Erythroblast (primary cell): ENCODE results near the gene PRR12.
"Not testable (repeated sequence)": the region's sequence is repeated elsewhere in the genome, so short reads cannot be mapped to it uniquely, and the experiment has no call there.

Experiments
- DNase-seq, 2 experiments: peaks; one replicate each; lab custom pipeline; 2025; lab: John Stamatoyannopoulos, UW
- GATA1 ChIP-seq: IDR thresholded peaks from 2 replicates; pipeline ENCODE4 v1.6.1; 2011; ENCODE audit warnings: low read depth, mild to moderate bottlenecking, control low read depth, low read length, moderate library complexity
- POLR2A ChIP-seq: IDR thresholded peaks from 2 replicates; pipeline ENCODE4 v1.6.1; 2011; ENCODE audit warnings: mild to moderate bottlenecking, low read length

The PRR12 gene

DNA sequence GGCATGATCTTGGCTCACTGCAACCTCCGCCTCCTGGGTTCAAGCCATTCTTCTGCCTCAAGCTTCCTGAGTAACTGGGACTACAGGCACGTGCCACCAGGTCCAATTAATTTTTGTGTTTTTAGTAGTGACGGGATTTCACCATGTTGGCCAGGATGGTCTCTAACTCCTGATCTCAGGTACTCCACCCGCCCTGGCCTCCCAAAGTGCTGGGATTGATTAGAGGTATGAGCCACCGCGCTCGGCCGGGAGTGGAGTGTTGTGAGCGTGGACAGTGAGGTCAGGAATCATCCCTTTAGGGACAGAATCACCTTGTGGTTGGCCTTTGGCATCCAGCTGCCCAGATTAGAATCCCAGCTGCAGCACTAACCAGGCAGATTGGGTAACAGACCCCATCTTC is 38.7 kb downstream of the PRR12 start:
- no peak for TF ChIP-seq POLR2A
- TF ChIP-seq GATA1: no peak
- no peak for DNase-seq

DNA sequence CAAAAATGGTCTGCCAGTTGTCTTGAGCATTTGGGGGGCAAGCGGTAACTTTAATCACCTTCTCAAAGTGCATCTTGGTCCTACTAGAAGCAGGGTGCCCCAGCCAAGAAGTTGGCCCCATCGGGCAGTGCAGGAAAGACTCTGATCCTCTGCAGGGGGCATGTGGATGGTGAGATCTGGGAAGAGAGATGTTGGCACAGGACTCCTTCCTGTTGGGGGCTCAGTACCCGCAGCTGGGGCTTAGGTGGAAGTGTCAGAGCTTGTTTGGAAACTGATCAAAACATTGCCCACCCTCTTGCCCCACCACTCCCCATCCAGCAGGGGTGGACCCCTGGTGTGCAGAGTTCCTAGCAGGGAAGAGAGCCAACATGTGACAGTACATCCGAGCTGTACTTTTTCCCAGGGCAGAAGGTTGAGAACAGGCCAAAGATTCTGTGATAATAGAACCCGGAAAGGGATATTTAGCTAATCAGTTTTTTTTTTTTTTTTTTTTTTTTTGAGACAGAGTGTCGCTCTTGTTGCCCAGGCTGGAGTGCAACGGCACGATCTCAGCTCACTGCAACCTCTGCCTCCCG is 40.1 kb downstream of the PRR12 start:
- DNase-seq: no peak
- TF ChIP-seq POLR2A (no peak), GATA1 (no peak)

DNA sequence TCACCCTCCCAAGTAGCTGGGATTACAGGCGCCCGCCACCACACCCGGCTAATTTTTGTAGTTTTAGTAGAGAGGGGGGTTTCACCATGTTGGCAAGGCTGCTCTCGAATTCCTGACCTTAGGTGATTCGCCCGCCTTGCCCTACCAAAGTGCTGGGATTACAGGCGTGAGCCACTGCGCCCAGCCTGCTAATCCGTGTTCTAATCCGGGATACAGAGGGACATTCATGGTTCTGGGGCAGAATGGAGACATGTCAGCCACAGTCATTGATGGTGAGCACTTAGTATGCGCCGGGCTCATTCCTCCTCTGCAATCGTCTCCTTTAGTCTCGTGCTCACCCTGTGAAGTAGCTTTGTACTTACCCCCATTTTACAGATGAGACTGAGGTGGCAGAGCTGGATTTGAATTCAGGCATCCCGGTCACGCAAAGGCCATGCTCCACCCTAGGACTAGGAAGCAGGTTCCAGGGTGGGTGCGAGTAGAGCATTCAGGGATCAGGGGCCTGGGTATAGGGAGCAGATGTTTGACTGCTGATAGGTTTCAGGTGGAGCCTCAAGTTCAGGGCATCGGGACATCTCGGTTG is 40.7 kb downstream of the PRR12 start:
- TF ChIP-seq POLR2A (no peak), GATA1 (no peak)
- DNase-seq: no peak

DNA sequence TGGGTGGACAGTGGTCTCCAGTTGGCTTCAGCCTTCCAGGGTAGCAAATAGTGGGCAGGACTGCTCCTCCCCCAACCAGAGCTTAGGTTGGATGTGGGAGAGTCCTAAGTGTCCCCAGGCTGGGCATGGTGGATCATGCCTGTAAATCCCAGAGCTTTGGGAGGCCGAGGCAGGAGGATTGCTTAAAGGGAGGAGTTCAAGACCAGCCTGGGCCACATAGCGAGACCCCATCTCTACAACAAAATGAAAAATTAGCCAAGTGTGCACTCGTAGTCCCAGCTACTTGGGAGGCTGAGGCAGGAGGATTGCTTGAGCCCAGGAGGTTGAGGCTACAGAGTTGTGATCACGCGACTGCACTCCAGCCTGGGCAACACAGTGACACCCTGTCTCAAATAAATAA is 41.6 kb downstream of the PRR12 start:
- no peak for TF ChIP-seq POLR2A
- TF ChIP-seq GATA1: no peak
- no peak for DNase-seq

DNA sequence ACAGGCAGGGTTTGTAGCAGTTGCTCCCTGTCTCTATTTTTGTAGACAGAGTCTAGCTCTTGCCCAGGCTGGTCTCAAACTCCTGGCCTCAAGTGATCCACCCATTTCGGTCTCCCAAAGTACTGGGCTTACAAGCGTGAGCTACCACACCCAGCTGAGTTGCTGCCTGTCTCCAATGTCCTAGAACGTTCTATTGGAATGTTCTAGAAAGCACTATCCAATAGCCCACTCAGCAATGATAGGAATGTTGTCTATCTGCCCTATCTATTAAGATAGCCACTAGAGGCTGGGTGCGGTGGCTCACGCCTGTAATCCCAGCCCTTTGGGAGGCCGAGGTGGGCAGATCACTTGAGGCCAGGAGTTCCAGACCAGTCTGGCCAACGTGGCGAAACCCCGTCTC is 42.3 kb downstream of the PRR12 start:
- not testable (repeated sequence) for DNase-seq

DNA sequence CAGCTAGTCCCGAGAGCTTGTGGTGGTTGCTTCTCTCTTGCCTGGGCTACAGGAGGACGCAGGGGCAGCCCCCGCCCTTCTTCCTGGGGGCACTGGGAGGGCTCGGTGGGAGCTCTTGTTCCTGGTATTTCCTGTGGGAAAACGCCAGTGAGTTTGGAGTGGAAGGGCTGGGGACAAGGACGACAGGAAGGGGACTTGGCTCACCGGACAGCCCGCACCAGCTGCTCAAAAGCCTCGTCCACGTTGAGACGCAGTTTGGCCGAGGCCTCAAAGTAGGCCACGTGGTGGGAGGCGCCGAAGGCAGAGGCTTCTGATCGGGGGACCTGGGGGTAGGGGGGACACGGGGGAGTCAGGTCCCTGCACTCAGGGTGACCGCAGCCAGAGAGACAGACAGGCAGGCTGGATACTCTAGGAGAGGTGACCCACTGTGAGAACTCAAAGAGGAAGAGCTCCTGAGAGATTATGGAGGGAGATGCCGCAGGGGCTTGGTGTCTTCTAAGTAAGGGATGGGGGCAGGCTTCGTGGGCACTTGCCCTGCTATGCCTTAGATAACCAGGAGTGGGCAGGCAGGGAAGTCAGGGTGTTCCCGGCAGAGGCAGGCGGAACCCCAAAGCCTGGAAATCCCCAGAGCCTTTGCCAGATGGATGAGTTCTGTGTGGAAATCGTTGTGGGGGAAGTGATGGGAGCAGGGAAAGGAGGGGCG is 44.7 kb downstream of the PRR12 start:
- DNase-seq: no peak
- TF ChIP-seq POLR2A (no peak), GATA1 (no peak)

DNA sequence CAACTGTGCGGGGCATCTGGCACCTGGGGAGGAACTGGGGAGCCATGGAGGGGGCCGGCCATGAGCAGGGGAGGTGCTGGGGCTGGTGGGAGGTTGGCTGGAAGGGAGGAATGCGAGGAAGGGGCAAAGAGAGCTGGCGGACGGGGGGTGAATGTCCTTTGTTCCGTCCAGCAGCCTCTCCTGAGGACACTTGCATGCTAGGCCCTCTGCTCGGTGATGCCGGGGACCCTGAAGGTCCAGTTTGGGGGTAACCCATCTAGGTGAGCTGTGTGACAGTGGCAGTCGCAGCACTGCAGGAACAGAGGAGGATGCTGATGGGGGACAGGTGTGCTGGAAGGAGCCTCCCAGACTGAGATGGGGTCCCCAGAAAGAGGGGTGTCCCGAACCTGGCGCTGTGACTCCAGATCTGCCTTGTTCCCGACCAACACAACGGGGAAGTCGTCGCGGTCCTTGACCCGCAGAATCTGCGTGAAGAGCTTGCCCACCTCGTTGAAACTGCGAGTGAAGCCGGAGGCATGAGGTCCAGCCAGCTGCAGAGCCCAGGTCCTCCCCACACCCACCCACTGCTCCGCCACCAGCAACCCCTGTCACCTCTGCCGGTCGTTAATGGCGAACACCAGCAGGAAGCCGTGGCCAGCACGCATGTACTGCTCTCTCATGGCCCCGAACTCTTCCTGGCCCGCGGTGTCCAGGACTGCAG is 45.4 kb downstream of the PRR12 start:
- no peak for TF ChIP-seq GATA1
- no peak for TF ChIP-seq POLR2A
- no peak for DNase-seq

DNA sequence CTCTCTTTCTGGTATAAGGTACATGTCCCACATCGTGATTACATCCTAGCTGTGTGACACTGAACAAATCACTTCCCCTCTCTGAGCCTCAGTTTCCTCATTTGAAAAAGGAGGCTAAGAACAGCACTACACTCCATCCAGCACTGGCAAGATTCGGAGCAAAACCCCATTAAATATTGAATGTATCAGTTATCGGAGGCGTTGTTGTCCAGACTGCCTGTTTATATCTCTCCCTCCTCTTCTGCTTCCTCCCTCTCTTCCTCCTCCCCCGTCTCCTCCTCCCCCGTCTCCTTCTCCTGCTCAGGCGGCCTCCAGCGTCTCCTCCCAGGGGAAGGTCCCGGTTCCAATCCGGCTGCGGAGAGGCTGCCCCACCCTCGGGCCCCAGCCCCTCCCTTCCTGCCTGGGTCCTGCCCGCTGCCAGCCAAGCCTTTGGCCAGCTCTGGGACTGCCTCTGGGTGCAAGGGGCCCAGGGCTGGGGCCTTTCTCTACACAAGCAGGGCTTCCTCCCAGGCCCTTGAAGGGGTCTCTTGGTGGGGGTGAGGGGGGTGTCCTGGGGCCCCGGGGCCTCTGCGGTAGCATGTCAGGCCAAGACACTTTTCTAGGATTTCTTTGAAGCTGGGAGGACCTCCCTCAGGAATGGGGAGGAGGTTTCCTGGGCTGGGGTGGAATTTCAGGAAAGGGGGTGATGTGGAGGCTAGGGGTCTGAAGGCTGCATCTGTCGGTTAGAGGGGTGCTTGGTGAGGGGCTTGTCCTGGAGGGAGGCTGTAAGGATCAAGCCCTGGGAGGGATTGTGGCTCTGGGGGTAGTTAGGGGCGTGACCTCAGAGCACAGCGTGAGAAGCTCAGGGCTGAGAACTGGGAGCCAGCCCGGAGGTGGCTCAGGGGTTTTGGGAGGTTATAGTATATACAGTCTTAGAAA is 47.1 kb downstream of the PRR12 start:
- peak in 1 of 2 experiments; percentile 51 for DNase-seq
- TF ChIP-seq GATA1 (no peak), POLR2A (no peak)

DNA sequence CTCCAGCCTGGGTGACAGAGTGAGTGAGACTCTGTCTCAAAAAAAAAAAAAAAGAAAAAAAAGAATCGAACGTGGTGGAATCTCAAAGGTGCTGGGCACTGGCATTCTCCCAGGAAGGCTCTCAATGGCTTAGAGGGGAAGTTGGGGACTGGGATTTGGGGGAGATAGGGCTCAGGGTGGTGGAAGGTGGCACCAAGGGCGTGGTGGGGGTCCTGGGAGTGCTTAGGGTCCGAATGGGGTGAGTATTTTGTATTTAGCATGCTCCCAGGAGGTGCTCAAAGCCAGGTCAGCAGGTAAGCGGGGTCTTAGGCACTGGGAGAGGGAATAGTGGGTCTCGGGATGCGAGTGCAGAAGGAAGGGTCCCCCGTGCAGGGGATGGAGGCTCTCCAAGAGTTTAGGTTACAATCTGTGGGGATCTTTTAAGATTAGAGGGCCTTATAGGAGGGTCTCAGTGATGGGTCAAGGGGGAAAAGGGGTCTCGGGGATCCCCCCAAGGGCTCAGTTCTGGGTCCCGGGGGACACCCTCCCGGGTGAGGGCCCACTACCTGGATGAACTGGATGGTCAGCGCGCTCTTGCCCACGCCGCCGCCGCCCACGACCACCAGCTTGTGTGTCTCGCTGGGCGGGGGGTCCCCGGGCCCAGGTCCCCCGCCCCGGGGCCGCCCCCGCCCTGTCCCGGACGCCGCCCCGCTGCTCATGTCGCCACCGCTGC is 48.6 kb downstream of the PRR12 start:
- TF ChIP-seq GATA1 (no peak), POLR2A (no peak)
- no peak for DNase-seq

DNA sequence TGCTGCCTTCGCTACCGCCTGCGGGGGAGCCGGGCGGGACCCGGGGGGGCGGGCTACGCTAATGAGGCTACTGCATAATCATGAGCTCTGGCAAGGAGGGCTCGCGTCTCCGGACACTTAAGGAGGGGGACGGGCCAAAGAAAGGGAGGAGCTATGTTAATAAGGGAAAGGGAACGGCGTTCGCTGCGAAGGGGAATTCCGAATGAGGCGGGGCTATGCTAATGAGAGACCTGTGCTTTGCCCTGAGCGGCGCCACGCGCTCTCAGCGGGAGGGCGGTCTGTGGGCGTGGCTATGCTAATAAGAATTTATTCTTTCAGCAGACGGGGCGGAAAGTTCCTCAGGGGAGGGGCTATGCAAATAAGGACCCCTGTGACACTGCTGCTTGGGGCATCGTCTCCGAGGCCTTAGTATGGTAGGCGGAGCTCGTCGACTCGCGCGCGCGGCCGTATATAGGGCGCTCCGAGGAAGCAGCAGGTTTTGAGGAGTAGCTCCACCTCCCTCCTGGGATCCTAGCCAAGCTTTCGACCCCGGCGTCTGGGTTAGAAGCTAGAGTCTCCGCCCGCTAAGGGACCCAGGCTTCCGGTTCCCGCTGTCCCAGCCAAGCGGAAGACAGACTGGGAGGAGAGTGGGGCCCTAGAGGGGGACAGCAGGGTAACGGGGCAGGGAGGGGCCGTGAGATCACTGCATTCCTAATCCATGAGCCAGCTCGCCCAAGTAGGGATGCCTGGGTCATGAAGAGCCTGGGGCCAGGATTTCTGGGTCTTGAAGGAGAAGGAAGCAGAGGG is 49.3 kb downstream of the PRR12 start, which contains the start of gene RRAS:
Gene RRAS (minus strand): TSS at position 31 of the 786 bp plus-strand sequence. CDS start 45 bp downstream, outside the sequence.
- TF ChIP-seq GATA1 (no peak), POLR2A (peak; percentile 91)
- peak; percentile 100 for DNase-seq

DNA sequence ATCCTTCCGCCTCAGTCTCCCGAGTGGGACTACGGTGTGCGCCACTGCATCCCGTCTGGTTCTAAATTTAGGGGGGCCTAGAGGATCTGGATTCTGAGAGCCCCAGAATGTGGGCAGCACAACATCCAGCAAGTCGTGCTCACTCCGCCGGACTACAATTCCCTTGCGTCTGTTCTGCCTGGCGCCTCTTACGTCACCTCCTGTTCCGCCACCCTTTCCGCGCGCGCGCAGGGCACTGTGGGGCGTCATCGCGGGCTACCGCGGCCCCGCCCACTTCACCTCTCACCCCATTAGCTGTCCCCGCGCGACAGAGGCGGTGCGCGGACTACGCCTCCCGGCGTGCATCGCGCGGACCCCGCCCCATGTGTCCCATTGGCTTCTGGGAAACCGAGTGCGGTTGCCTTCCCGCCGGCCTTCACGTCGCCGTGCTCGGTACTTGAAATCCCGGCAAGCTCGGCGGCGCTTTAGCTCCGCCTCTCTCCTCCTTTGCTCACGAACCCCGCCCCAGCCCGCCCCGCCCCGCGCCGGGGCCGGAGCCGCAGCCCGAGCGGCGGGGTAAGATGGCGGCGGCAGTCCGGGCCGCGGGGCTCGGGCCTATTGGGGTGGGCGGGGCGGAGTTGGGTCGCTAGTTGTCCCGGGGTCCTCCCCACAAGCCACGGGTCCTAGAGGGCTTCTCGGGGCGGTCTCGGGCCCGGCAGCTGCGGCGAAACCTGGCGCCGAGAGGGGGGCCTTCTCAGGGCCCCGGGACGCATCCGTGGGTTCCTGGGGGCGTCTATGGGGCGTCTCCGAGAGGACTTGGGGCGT is 50.9 kb downstream of the PRR12 start, which contains the start of gene SCAF1:
Gene SCAF1 (plus strand): TSS at position 522 of the 804 bp plus-strand sequence. CDS start 2,818 bp downstream, outside the sequence.
- TF ChIP-seq GATA1: no peak
- peak; percentile 86 for TF ChIP-seq POLR2A
- peak; percentile 100 for DNase-seq
